ENCODE data around the gene NFU1.
A peak's percentile ranks its signal among the peaks of the same experiment; 100 is the strongest.

The NFU1 gene

GRCh38 chr2:69436938-69437750, at the start of gene NFU1:
Gene NFU1 (minus strand): TSS chr2:69437435. CDS start chr2:69437422, 13 bp downstream.
- peaks cover 9% of the 10 kb centered on the region for H3K4me1 ChIP-seq (ENCODE audit: control insufficient read depth, insufficient read depth, low read length)
- peak within 1 kb of the TSS; percentile 62 for H3K9ac ChIP-seq (ENCODE audit: low read depth, low read length)
- no peaks in the 10 kb centered on the region for H3K27me3 ChIP-seq (ENCODE audit: control insufficient read depth, insufficient read depth, low read length)
- no peaks in the 10 kb centered on the region for H3K9me3 ChIP-seq (ENCODE audit: control insufficient read depth, insufficient read depth, low read length)
- no peaks in the 10 kb centered on the region for H3K36me3 ChIP-seq (ENCODE audit: control insufficient read depth, insufficient read depth, low read length)
- peak within 1 kb of the TSS; percentile 93 for H3K4me3 ChIP-seq (ENCODE audit: low read depth, low read length)

- Histone ChIP-seq H3K9me3 (ENCODE audit: control insufficient read depth, insufficient read depth, low read length) (no peaks in the 10 kb centered on the region), H3K4me1 (ENCODE audit: control insufficient read depth, insufficient read depth, low read length) (no peaks in the 10 kb centered on the region), H3K36me3 (ENCODE audit: control insufficient read depth, insufficient read depth, low read length) (no peaks in the 10 kb centered on the region), H3K9ac (ENCODE audit: low read depth, low read length) (no peak overlapping the region), H3K27me3 (ENCODE audit: control insufficient read depth, insufficient read depth, low read length) (no peaks in the 10 kb centered on the region), H3K4me3 (ENCODE audit: low read depth, low read length) (no peak overlapping the region)
Measured at GRCh38 chr2:69483696-69484095, 46.5 kb upstream of the NFU1 start.

GRCh38 chr2:69483024-69483423, 45.8 kb upstream of the NFU1 start:
- Histone ChIP-seq H3K9me3 (ENCODE audit: control insufficient read depth, insufficient read depth, low read length) (no peaks in the 10 kb centered on the region), H3K9ac (ENCODE audit: low read depth, low read length) (no peak overlapping the region), H3K4me1 (ENCODE audit: control insufficient read depth, insufficient read depth, low read length) (no peaks in the 10 kb centered on the region), H3K27me3 (ENCODE audit: control insufficient read depth, insufficient read depth, low read length) (no peaks in the 10 kb centered on the region), H3K4me3 (ENCODE audit: low read depth, low read length) (no peak overlapping the region), H3K36me3 (ENCODE audit: control insufficient read depth, insufficient read depth, low read length) (no peaks in the 10 kb centered on the region)

GRCh38 chr2:69482471-69482870, 45.2 kb upstream of the NFU1 start:
- no peaks in the 10 kb centered on the region for H3K9me3 ChIP-seq (ENCODE audit: control insufficient read depth, insufficient read depth, low read length)
- H3K4me3 ChIP-seq (ENCODE audit: low read depth, low read length): no peak overlapping the region
- H3K9ac ChIP-seq (ENCODE audit: low read depth, low read length): no peak overlapping the region

GRCh38 chr2:69481421-69481820, 44.2 kb upstream of the NFU1 start:
- no peaks in the 10 kb centered on the region for H3K36me3 ChIP-seq (ENCODE audit: control insufficient read depth, insufficient read depth, low read length)
- H3K9me3 ChIP-seq (ENCODE audit: control insufficient read depth, insufficient read depth, low read length): no peaks in the 10 kb centered on the region
- no peaks in the 10 kb centered on the region for H3K27me3 ChIP-seq (ENCODE audit: control insufficient read depth, insufficient read depth, low read length)
- H3K4me3 ChIP-seq (ENCODE audit: low read depth, low read length): no peak overlapping the region
- H3K4me1 ChIP-seq (ENCODE audit: control insufficient read depth, insufficient read depth, low read length): no peaks in the 10 kb centered on the region
- H3K9ac ChIP-seq (ENCODE audit: low read depth, low read length): no peak overlapping the region

More at GRCh38 chr2:69482471-69482870, 45.2 kb upstream of the NFU1 start:
- Histone ChIP-seq H3K27me3 (ENCODE audit: control insufficient read depth, insufficient read depth, low read length) (no peaks in the 10 kb centered on the region), H3K4me1 (ENCODE audit: control insufficient read depth, insufficient read depth, low read length) (no peaks in the 10 kb centered on the region), H3K36me3 (ENCODE audit: control insufficient read depth, insufficient read depth, low read length) (no peaks in the 10 kb centered on the region)

GRCh38 chr2:69477627-69478026, 40.4 kb upstream of the NFU1 start:
- Histone ChIP-seq H3K9me3 (ENCODE audit: control insufficient read depth, insufficient read depth, low read length) (no peaks in the 10 kb centered on the region), H3K27me3 (ENCODE audit: control insufficient read depth, insufficient read depth, low read length) (no peaks in the 10 kb centered on the region), H3K36me3 (ENCODE audit: control insufficient read depth, insufficient read depth, low read length) (no peaks in the 10 kb centered on the region), H3K4me3 (ENCODE audit: low read depth, low read length) (no peak overlapping the region), H3K4me1 (ENCODE audit: control insufficient read depth, insufficient read depth, low read length) (no peaks in the 10 kb centered on the region), H3K9ac (ENCODE audit: low read depth, low read length) (no peak overlapping the region)

- Histone ChIP-seq H3K9ac (ENCODE audit: low read depth, low read length) (no peak overlapping the region), H3K27me3 (ENCODE audit: control insufficient read depth, insufficient read depth, low read length) (no peaks in the 10 kb centered on the region), H3K4me3 (ENCODE audit: low read depth, low read length) (no peak overlapping the region), H3K9me3 (ENCODE audit: control insufficient read depth, insufficient read depth, low read length) (no peaks in the 10 kb centered on the region), H3K36me3 (ENCODE audit: control insufficient read depth, insufficient read depth, low read length) (no peaks in the 10 kb centered on the region), H3K4me1 (ENCODE audit: control insufficient read depth, insufficient read depth, low read length) (peaks cover 2% of the 10 kb centered on the region)
Measured at GRCh38 chr2:69474688-69475087, 37.5 kb upstream of the NFU1 start.

- no peaks in the 10 kb centered on the region for H3K36me3 ChIP-seq (ENCODE audit: control insufficient read depth, insufficient read depth, low read length)
- no peaks in the 10 kb centered on the region for H3K27me3 ChIP-seq (ENCODE audit: control insufficient read depth, insufficient read depth, low read length)
- no peaks in the 10 kb centered on the region for H3K9me3 ChIP-seq (ENCODE audit: control insufficient read depth, insufficient read depth, low read length)
- H3K4me1 ChIP-seq (ENCODE audit: control insufficient read depth, insufficient read depth, low read length): peaks cover 2% of the 10 kb centered on the region
- no peak overlapping the region for H3K4me3 ChIP-seq (ENCODE audit: low read depth, low read length)
- H3K9ac ChIP-seq (ENCODE audit: low read depth, low read length): no peak overlapping the region
Measured at GRCh38 chr2:69471793-69472192, 34.6 kb upstream of the NFU1 start.

GRCh38 chr2:69470911-69471310, 33.7 kb upstream of the NFU1 start:
- H3K4me1 ChIP-seq (ENCODE audit: control insufficient read depth, insufficient read depth, low read length): peaks cover 2% of the 10 kb centered on the region
- H3K36me3 ChIP-seq (ENCODE audit: control insufficient read depth, insufficient read depth, low read length): peaks cover 2% of the 10 kb centered on the region
- no peak overlapping the region for H3K4me3 ChIP-seq (ENCODE audit: low read depth, low read length)
- H3K9ac ChIP-seq (ENCODE audit: low read depth, low read length): no peak overlapping the region
- no peaks in the 10 kb centered on the region for H3K9me3 ChIP-seq (ENCODE audit: control insufficient read depth, insufficient read depth, low read length)
- no peaks in the 10 kb centered on the region for H3K27me3 ChIP-seq (ENCODE audit: control insufficient read depth, insufficient read depth, low read length)

- no peaks in the 10 kb centered on the region for H3K27me3 ChIP-seq (ENCODE audit: control insufficient read depth, insufficient read depth, low read length)
- H3K4me1 ChIP-seq (ENCODE audit: control insufficient read depth, insufficient read depth, low read length): peaks cover 2% of the 10 kb centered on the region
- H3K9ac ChIP-seq (ENCODE audit: low read depth, low read length): no peak overlapping the region
Measured at GRCh38 chr2:69469784-69470183, 32.5 kb upstream of the NFU1 start.

GRCh38 chr2:69469375-69469774, 32.1 kb upstream of the NFU1 start:
- Histone ChIP-seq H3K27me3 (ENCODE audit: control insufficient read depth, insufficient read depth, low read length) (no peaks in the 10 kb centered on the region), H3K9me3 (ENCODE audit: control insufficient read depth, insufficient read depth, low read length) (no peaks in the 10 kb centered on the region), H3K9ac (ENCODE audit: low read depth, low read length) (no peak overlapping the region), H3K4me3 (ENCODE audit: low read depth, low read length) (no peak overlapping the region), H3K4me1 (ENCODE audit: control insufficient read depth, insufficient read depth, low read length) (peaks cover 2% of the 10 kb centered on the region), H3K36me3 (ENCODE audit: control insufficient read depth, insufficient read depth, low read length) (peaks cover 10% of the 10 kb centered on the region)

More at GRCh38 chr2:69469784-69470183, 32.5 kb upstream of the NFU1 start:
- Histone ChIP-seq H3K36me3 (ENCODE audit: control insufficient read depth, insufficient read depth, low read length) (peaks cover 10% of the 10 kb centered on the region), H3K9me3 (ENCODE audit: control insufficient read depth, insufficient read depth, low read length) (no peaks in the 10 kb centered on the region), H3K4me3 (ENCODE audit: low read depth, low read length) (no peak overlapping the region)

GRCh38 chr2:69466728-69467127, 29.5 kb upstream of the NFU1 start:
- Histone ChIP-seq H3K27me3 (ENCODE audit: control insufficient read depth, insufficient read depth, low read length) (no peaks in the 10 kb centered on the region), H3K4me1 (ENCODE audit: control insufficient read depth, insufficient read depth, low read length) (peaks cover 2% of the 10 kb centered on the region), H3K9me3 (ENCODE audit: control insufficient read depth, insufficient read depth, low read length) (no peaks in the 10 kb centered on the region), H3K4me3 (ENCODE audit: low read depth, low read length) (no peak overlapping the region), H3K36me3 (ENCODE audit: control insufficient read depth, insufficient read depth, low read length) (peaks cover 10% of the 10 kb centered on the region), H3K9ac (ENCODE audit: low read depth, low read length) (no peak overlapping the region)
